ENCODE measurements around the gene DHRS11. TPM values are rescaled to one million over a fixed set of nuclear protein-coding genes. Genes with fewer than 3 reads are reported as not detected.

The DHRS11 gene
- polyA plus RNA-seq, 1 donor from 2014 or later: 18.6 TPM

DNA sequence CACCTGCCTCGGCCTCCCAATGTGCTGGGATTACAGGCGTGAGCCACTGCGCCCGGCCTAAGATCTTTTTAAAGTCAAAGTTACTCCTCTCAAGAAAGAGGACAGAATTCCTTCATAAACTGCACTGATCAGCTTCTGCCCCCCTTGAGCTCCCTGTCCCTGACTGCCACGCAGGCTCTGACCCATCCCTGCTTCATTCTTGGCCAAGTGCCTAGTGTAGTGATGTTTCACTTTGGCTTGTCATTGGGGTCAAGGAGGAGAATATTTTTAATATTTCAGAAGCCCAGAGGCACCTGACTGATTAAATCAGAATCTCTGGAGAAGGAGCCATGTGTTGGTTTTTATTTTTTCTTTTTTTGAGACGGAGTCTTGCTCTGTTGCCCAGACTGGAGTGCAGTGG, 18.8 kb downstream of the DHRS11 start:
- Histone ChIP-seq H3K9ac (ENCODE audit: low read length) (no peak overlapping the region), H4K20me1 (ENCODE audit: insufficient read depth) (no peaks in the 10 kb centered on the region), H3K27ac (ENCODE audit: low read length) (no peak overlapping the region), H2AFZ (ENCODE audit: low read depth, low read length) (no peak overlapping the region), H3K79me2 (replicated peaks; ENCODE audit: insufficient read depth, low read length) (no peaks in the 10 kb centered on the region), H3K9me3 (ENCODE audit: low read length) (no peaks in the 10 kb centered on the region), H3K36me3 (ENCODE audit: insufficient read depth, low read length) (no peaks in the 10 kb centered on the region), H3K9me2 (ENCODE audit: insufficient read depth, low read length) (no peaks in the 10 kb centered on the region), H3K4me3 (ENCODE audit: low read length) (no peak overlapping the region), H3K27me3 (ENCODE audit: insufficient read depth, low read depth, low read length) (no peaks in the 10 kb centered on the region), H3K4me2 (ENCODE audit: low read length) (no peak overlapping the region), H3F3A (ENCODE audit: insufficient read depth, low read length, poor library complexity, severe bottlenecking) (no peaks in the 10 kb centered on the region)
- no peak for TF ChIP-seq EP300 (conservative IDR thresholded peaks at IDR 0.05; ENCODE audit: poor library complexity, severe bottlenecking)
- TF ChIP-seq, protein P1, sequence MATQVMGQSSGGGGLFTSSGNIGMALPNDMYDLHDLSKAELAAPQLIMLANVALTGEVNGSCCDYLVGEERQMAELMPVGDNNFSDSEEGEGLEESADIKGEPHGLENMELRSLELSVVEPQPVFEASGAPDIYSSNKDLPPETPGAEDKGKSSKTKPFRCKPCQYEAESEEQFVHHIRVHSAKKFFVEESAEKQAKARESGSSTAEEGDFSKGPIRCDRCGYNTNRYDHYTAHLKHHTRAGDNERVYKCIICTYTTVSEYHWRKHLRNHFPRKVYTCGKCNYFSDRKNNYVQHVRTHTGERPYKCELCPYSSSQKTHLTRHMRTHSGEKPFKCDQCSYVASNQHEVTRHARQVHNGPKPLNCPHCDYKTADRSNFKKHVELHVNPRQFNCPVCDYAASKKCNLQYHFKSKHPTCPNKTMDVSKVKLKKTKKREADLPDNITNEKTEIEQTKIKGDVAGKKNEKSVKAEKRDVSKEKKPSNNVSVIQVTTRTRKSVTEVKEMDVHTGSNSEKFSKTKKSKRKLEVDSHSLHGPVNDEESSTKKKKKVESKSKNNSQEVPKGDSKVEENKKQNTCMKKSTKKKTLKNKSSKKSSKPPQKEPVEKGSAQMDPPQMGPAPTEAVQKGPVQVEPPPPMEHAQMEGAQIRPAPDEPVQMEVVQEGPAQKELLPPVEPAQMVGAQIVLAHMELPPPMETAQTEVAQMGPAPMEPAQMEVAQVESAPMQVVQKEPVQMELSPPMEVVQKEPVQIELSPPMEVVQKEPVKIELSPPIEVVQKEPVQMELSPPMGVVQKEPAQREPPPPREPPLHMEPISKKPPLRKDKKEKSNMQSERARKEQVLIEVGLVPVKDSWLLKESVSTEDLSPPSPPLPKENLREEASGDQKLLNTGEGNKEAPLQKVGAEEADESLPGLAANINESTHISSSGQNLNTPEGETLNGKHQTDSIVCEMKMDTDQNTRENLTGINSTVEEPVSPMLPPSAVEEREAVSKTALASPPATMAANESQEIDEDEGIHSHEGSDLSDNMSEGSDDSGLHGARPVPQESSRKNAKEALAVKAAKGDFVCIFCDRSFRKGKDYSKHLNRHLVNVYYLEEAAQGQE (IDR thresholded peaks at IDR 0.05; ENCODE audit: borderline replicate concordance): no peak
- TF ChIP-seq RAD21 (conservative IDR thresholded peaks at IDR 0.05): no peak

DNA sequence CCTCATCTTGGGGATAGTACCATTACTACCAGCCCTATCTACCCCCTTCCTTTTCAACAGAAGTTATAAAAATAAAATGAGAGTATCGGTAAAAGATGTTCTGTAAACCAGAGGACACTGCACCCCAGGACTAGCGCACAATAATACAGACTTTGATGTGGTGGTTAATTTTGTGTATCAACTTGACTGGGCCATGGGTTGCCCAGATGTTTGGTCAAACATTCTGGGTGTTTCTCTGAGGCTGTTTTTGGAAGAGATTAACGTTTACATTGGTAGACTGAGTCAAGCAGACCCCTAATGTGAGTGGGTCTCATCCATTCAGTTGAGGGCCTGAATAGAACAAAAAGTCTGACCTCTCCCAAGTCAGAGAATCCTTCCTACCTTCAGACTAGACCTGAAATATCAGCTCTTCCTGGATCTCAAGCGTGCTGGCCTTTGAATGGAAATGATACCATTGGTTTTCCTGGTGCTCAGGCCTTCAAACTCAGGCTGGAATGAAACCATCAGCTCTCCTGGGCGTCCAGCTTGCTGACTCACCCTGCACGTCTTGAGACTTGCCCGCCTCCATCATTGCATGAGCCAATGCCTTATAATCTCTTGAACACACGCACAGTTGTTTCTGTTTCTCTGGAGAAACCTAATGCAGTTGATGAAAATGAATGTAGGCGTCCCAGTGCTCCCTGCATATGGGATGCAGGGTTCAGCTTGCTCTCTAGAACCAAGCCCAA, 19.8 kb downstream of the DHRS11 start:
- TF ChIP-seq RAD21 (conservative IDR thresholded peaks at IDR 0.05) (no peak), POLR2AphosphoS5 (IDR thresholded peaks at IDR 0.05) (no peak), EP300 (conservative IDR thresholded peaks at IDR 0.05; ENCODE audit: poor library complexity, severe bottlenecking) (no peak), MXI1 (conservative IDR thresholded peaks at IDR 0.05; ENCODE audit: poor library complexity, severe bottlenecking) (no peak), TAF1 (IDR thresholded peaks at IDR 0.05; ENCODE audit: low read depth) (no peak), SMC3 (conservative IDR thresholded peaks at IDR 0.05; ENCODE audit: poor library complexity) (no peak), EZH2 (IDR thresholded peaks at IDR 0.05; ENCODE audit: borderline replicate concordance, insufficient read depth, low read length, poor library complexity, severe bottlenecking) (no peak)
- TF ChIP-seq, protein P2, sequence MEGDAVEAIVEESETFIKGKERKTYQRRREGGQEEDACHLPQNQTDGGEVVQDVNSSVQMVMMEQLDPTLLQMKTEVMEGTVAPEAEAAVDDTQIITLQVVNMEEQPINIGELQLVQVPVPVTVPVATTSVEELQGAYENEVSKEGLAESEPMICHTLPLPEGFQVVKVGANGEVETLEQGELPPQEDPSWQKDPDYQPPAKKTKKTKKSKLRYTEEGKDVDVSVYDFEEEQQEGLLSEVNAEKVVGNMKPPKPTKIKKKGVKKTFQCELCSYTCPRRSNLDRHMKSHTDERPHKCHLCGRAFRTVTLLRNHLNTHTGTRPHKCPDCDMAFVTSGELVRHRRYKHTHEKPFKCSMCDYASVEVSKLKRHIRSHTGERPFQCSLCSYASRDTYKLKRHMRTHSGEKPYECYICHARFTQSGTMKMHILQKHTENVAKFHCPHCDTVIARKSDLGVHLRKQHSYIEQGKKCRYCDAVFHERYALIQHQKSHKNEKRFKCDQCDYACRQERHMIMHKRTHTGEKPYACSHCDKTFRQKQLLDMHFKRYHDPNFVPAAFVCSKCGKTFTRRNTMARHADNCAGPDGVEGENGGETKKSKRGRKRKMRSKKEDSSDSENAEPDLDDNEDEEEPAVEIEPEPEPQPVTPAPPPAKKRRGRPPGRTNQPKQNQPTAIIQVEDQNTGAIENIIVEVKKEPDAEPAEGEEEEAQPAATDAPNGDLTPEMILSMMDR (IDR thresholded peaks at IDR 0.05; ENCODE audit: poor library complexity, severe bottlenecking): no peak
- TF ChIP-seq, protein P1 (IDR thresholded peaks at IDR 0.05; ENCODE audit: borderline replicate concordance): no peak
- no peaks in the 10 kb centered on the region for H4K20me1 ChIP-seq (ENCODE audit: insufficient read depth)

More for the DNA sequence above, 19.8 kb downstream of the DHRS11 start:
- no peaks in the 10 kb centered on the region for H3K9me3 ChIP-seq (ENCODE audit: low read length)
- no peaks in the 10 kb centered on the region for H3K9me2 ChIP-seq (ENCODE audit: insufficient read depth, low read length)
- H3K36me3 ChIP-seq (ENCODE audit: insufficient read depth, low read length): no peaks in the 10 kb centered on the region
- H3K27ac ChIP-seq (ENCODE audit: low read length): no peak overlapping the region
- no peak overlapping the region for H3K9ac ChIP-seq (ENCODE audit: low read length)
- H3K4me2 ChIP-seq (ENCODE audit: low read length): no peak overlapping the region
- no peaks in the 10 kb centered on the region for H3K27me3 ChIP-seq (ENCODE audit: insufficient read depth, low read depth, low read length)
- no peaks in the 10 kb centered on the region for H3K79me2 ChIP-seq (replicated peaks; ENCODE audit: insufficient read depth, low read length)
- H2AFZ ChIP-seq (ENCODE audit: low read depth, low read length): no peak overlapping the region
- H3F3A ChIP-seq (ENCODE audit: insufficient read depth, low read length, poor library complexity, severe bottlenecking): no peaks in the 10 kb centered on the region
- H3K4me3 ChIP-seq (ENCODE audit: low read length): no peak overlapping the region
